GM23338 (cell line): Measurements from ENCODE around the gene C2orf49. TPM values are rescaled to one million over a fixed set of nuclear protein-coding genes. Genes with fewer than 3 reads are reported as not detected.

Source experiments
- ATAC-seq: fragments of 200-7000 bp; cut with Tn5 transposase; 3 replicates; pipeline ENCODE4 v1.9.1; 2020
- DNase-seq: peaks from one replicate; pipeline ENCODE4 v3.0.0-alpha.2; 2015; ENCODE audit warnings: low spot score
- H2AFZ ChIP-seq: fragments of 200-600 bp; sonication (generic); 2 replicates; pipeline ENCODE4 v1.8.0; 2016; ENCODE audit warnings: antibody characterized with exemption, mild to moderate bottlenecking, moderate library complexity
- H3F3A ChIP-seq: fragments of 200-600 bp; sonication (generic); replicated peaks from 2 replicates; pipeline ENCODE4 v1.8.0; 2017; ENCODE audit warnings: antibody characterized with exemption, mixed run types, low read depth
- H3K27ac ChIP-seq: fragments of 200-600 bp; sonication (generic); 2 replicates; pipeline ENCODE4 v1.6.1; 2016; ENCODE audit warnings: low read depth
- H3K27me3 ChIP-seq: fragments of 200-600 bp; sonication (generic); 2 replicates; pipeline ENCODE4 v1.8.0; 2016; ENCODE audit warnings: mild to moderate bottlenecking, mixed run types, moderate library complexity; ENCODE audit not compliant: insufficient read depth
- H3K36me3 ChIP-seq: fragments of 200-600 bp; sonication (generic); 2 replicates; pipeline ENCODE4 v1.8.0; 2016; ENCODE audit warnings: mild to moderate bottlenecking; ENCODE audit not compliant: insufficient read depth
- H3K4me1 ChIP-seq: fragments of 200-600 bp; sonication (generic); 2 replicates; pipeline ENCODE4 v1.8.0; 2016; ENCODE audit warnings: mild to moderate bottlenecking, moderate library complexity; ENCODE audit not compliant: insufficient read depth
- H3K4me2 ChIP-seq: fragments of 200-600 bp; sonication (generic); 2 replicates; pipeline ENCODE4 v1.7.1; 2017; ENCODE audit warnings: mixed run types
- H3K4me3 ChIP-seq: fragments of 200-600 bp; sonication (generic); 2 replicates; pipeline ENCODE4 v1.6.1; 2016; ENCODE audit warnings: mixed run types
- H3K79me2 ChIP-seq: fragments of 200-600 bp; sonication (generic); replicated peaks from 2 replicates; pipeline ENCODE4 v1.8.0; 2017; ENCODE audit warnings: mild to moderate bottlenecking; ENCODE audit not compliant: insufficient read depth
- H3K9me2 ChIP-seq: fragments of 200-600 bp; sonication (generic); 2 replicates; pipeline ENCODE4 v1.8.0; 2017; ENCODE audit not compliant: insufficient read depth
- H4K20me1 ChIP-seq: fragments of 200-600 bp; sonication (generic); replicated peaks from 2 replicates; pipeline ENCODE4 v1.8.0; 2017; ENCODE audit warnings: mild to moderate bottlenecking; ENCODE audit not compliant: insufficient read depth
- H3K27ac Mint-ChIP-seq: 2 replicates; pipeline ENCODE4 v1.8.0; 2020; ENCODE audit warnings: inconsistent platforms, mild to moderate bottlenecking, moderate library complexity, mixed read lengths
- H3K27me3 Mint-ChIP-seq: 3 replicates; pipeline ENCODE4 v1.8.0; 2022; ENCODE audit warnings: low read depth, mild to moderate bottlenecking, moderate library complexity, mixed read lengths, inconsistent platforms; ENCODE audit not compliant: insufficient read depth, poor library complexity
- H3K36me3 Mint-ChIP-seq: 3 replicates; pipeline ENCODE4 v1.8.0; 2021; ENCODE audit warnings: low read depth, mild to moderate bottlenecking, inconsistent platforms, moderate library complexity, mixed read lengths
- H3K4me1 Mint-ChIP-seq: 3 replicates; pipeline ENCODE4 v1.8.0; 2020; ENCODE audit warnings: mild to moderate bottlenecking, inconsistent platforms, mixed read lengths
- H3K4me3 Mint-ChIP-seq: 3 replicates; pipeline ENCODE4 v1.8.0; 2021; ENCODE audit warnings: moderate library complexity, mild to moderate bottlenecking, inconsistent platforms, mixed read lengths
- H3K9me3 Mint-ChIP-seq: 3 replicates; pipeline ENCODE4 v1.8.0; 2020; ENCODE audit warnings: moderate library complexity, mild to moderate bottlenecking, inconsistent platforms, mixed read lengths
- CREB1 ChIP-seq: fragments of 250-450 bp; sonication (Bioruptor Pico); IDR thresholded peaks from 2 replicates; pipeline ENCODE4 v1.5.0; 2020; ENCODE audit warnings: low read depth, mild to moderate bottlenecking, moderate library complexity
- CTCF ChIP-seq, 2 experiments: fragments of 200-600 bp in 1 of 2; sonication (generic) in 1 of 2; conservative IDR thresholded peaks; 2 replicates each; pipeline versions ENCODE4 v1.5.1 to v1.6.1; 2016 to 2017; ENCODE audit warnings: antibody characterized with exemption in 2 of 2, low read depth in 2 of 2, mild to moderate bottlenecking in 2 of 2, moderate library complexity in 1 of 2
- EZH2 ChIP-seq: fragments of 200-600 bp; sonication (generic); IDR thresholded peaks from one replicate; pipeline ENCODE4 v1.8.0; 2017; ENCODE audit warnings: antibody characterized with exemption, mild to moderate bottlenecking, low read depth; ENCODE audit not compliant: unreplicated experiment
- EZH2phosphoT487 ChIP-seq: fragments of 200-600 bp; sonication (generic); IDR thresholded peaks from one replicate; pipeline ENCODE4 v1.8.1; 2018; ENCODE audit warnings: antibody characterized with exemption; ENCODE audit not compliant: unreplicated experiment
- JUNB ChIP-seq: IDR thresholded peaks from one replicate; pipeline ENCODE4 v1.6.1; 2016; ENCODE audit warnings: antibody characterized with exemption; ENCODE audit not compliant: unreplicated experiment
- NANOG ChIP-seq: IDR thresholded peaks from 2 replicates; pipeline ENCODE4 v1.6.1; 2016; ENCODE audit warnings: antibody characterized with exemption, borderline replicate concordance
- POLR2AphosphoS5 ChIP-seq: IDR thresholded peaks from 2 replicates; pipeline ENCODE4 v1.6.1; 2016; ENCODE audit warnings: antibody characterized with exemption, low read depth
- STAT1 ChIP-seq: IDR thresholded peaks from one replicate; pipeline ENCODE4 v1.6.1; 2016; ENCODE audit warnings: antibody characterized with exemption; ENCODE audit not compliant: unreplicated experiment
- ZNF114 ChIP-seq: fragments of 250-450 bp; sonication (Bioruptor Pico); IDR thresholded peaks from 2 replicates; pipeline ENCODE4 v1.5.0; 2020; ENCODE audit warnings: mild to moderate bottlenecking, moderate library complexity
- ZNF331 ChIP-seq: fragments of 250-450 bp; sonication (Bioruptor Pico); IDR thresholded peaks from 2 replicates; pipeline ENCODE4 v1.5.0; 2020; ENCODE audit warnings: low read depth, mild to moderate bottlenecking, moderate library complexity
- ZNF462 ChIP-seq: fragments of 250-450 bp; sonication (Bioruptor Pico); IDR thresholded peaks from 2 replicates; pipeline ENCODE4 v1.5.0; 2020; ENCODE audit warnings: mild to moderate bottlenecking, moderate library complexity
- polyA plus RNA-seq: library from polyadenylated mRNA; unstranded; fragments of >200 nt; fragmentation: Nextera tagmentation; extraction: Ambion mirVana; gene quantifications from 2 replicates; pipeline ENCODE4 v1.2.1, GENCODE V29; 2016
- total RNA-seq: library from RNA; depleted of rRNA; stranded (reverse); fragments of >200 nt; shearing (Covaris generic); gene quantifications from 2 replicates; pipeline ENCODE4 v1.2.3, GENCODE V29; 2014
- TF ChIP-seq, protein P1 (sequence below): IDR thresholded peaks from 2 replicates; pipeline ENCODE4 v1.6.1; 2016; ENCODE audit warnings: antibody characterized with exemption
- TF ChIP-seq, protein P2 (sequence below): IDR thresholded peaks from one replicate; pipeline ENCODE4 v1.6.1; 2018; ENCODE audit warnings: antibody characterized with exemption; ENCODE audit not compliant: unreplicated experiment

C2orf49 gene
- total and polyA plus RNA-seq, 2 experiments from 2014 or later, result 19.6 to 33.8 TPM

DNA sequence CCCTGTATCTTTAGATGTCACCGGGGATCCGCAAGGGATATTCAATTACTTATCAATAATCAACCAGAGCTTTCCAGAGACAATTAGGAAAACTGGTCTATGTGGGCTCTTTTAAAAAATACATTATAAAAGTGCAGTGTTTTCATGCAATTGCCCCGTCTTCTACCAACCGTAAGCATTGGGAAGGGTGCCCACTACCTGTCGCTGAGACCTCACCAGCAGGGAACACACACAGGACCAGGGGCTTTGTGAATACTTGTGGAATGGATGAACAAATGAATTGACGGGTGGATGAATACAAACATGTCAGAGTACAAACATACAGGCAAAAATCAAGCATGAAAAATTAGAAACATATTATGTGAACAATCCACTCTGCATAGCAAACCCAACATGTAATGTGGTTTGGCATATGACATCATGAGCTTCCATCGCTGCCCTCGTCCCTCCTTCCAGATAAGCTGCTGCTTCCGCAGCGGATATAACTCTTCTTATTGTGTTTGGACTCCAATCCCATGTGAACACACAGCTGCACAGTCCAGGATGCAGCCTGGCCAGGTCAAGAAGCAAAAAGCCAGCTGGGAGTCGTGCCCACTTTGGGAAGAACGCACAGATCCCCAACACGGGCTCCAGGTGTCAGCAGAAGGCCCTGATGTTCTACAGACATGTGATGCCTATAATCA is 56.2 kb downstream of the C2orf49 start:
- Mint-ChIP-seq H3K4me3 (no peak overlapping the region), H3K27me3 (peaks cover 9% of the 10 kb centered on the region), H3K36me3 (peaks cover 19% of the 10 kb centered on the region; the same call in 2 of the 3 replicates), H3K27ac (no peak overlapping the region), H3K9me3 (no peaks in the 10 kb centered on the region), H3K4me1 (peaks cover 16% of the 10 kb centered on the region)
- ATAC-seq, result no peak
- Histone ChIP-seq H3K4me1 (peaks cover 5% of the 10 kb centered on the region; the same call in 1 of the 2 replicates), H3F3A (no peaks in the 10 kb centered on the region), H3K27me3 (peaks cover 10% of the 10 kb centered on the region; the same call in 1 of the 2 replicates), H3K27ac (no peak overlapping the region), H4K20me1 (peaks cover 10% of the 10 kb centered on the region; the same call in 1 of the 2 replicates), H3K4me3 (no peak overlapping the region), H3K9me2 (no peaks in the 10 kb centered on the region), H3K79me2 (peaks cover 90% of the 10 kb centered on the region), H3K4me2 (no peak overlapping the region), H3K36me3 (no peaks in the 10 kb centered on the region), H2AFZ (no peak overlapping the region)
- TF ChIP-seq EZH2phosphoT487 (no peak), EZH2 (no peak), CREB1 (CRISPR knock-in tag) (no peak), STAT1 (no peak), CTCF (conservative IDR thresholded peaks at IDR 0.05; ENCODE audit: low read depth in 2 of 2) (no peak), ZNF462 (CRISPR knock-in tag) (no peak), JUNB (no peak), ZNF114 (no peak), ZNF331 (no peak), NANOG (no peak), POLR2AphosphoS5 (no peak)
- TF ChIP-seq, protein P1, sequence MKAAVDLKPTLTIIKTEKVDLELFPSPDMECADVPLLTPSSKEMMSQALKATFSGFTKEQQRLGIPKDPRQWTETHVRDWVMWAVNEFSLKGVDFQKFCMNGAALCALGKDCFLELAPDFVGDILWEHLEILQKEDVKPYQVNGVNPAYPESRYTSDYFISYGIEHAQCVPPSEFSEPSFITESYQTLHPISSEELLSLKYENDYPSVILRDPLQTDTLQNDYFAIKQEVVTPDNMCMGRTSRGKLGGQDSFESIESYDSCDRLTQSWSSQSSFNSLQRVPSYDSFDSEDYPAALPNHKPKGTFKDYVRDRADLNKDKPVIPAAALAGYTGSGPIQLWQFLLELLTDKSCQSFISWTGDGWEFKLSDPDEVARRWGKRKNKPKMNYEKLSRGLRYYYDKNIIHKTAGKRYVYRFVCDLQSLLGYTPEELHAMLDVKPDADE, result no peak
- TF ChIP-seq, protein P2, sequence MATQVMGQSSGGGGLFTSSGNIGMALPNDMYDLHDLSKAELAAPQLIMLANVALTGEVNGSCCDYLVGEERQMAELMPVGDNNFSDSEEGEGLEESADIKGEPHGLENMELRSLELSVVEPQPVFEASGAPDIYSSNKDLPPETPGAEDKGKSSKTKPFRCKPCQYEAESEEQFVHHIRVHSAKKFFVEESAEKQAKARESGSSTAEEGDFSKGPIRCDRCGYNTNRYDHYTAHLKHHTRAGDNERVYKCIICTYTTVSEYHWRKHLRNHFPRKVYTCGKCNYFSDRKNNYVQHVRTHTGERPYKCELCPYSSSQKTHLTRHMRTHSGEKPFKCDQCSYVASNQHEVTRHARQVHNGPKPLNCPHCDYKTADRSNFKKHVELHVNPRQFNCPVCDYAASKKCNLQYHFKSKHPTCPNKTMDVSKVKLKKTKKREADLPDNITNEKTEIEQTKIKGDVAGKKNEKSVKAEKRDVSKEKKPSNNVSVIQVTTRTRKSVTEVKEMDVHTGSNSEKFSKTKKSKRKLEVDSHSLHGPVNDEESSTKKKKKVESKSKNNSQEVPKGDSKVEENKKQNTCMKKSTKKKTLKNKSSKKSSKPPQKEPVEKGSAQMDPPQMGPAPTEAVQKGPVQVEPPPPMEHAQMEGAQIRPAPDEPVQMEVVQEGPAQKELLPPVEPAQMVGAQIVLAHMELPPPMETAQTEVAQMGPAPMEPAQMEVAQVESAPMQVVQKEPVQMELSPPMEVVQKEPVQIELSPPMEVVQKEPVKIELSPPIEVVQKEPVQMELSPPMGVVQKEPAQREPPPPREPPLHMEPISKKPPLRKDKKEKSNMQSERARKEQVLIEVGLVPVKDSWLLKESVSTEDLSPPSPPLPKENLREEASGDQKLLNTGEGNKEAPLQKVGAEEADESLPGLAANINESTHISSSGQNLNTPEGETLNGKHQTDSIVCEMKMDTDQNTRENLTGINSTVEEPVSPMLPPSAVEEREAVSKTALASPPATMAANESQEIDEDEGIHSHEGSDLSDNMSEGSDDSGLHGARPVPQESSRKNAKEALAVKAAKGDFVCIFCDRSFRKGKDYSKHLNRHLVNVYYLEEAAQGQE, result no peak
- no peak for DNase-seq
